Chondrocyte (in vitro differentiated cells): Measurements from ENCODE around the gene SLC22A12. TPM values are rescaled to one million over a fixed set of nuclear protein-coding genes. Genes with fewer than 3 reads are reported as not detected.

ENCODE experiments used
- DNase-seq: peaks from one replicate; pipeline ENCODE4 v3.0.0; 2021; ENCODE audit warnings: mixed read lengths, low spot score
- H3K27ac Mint-ChIP-seq: one replicate; pipeline ENCODE4 v1.8.0; 2021; ENCODE audit warnings: mild to moderate bottlenecking, moderate library complexity, mixed read lengths; ENCODE audit not compliant: unreplicated experiment
- H3K27me3 Mint-ChIP-seq: 2 replicates; pipeline ENCODE4 v1.8.0; 2021; ENCODE audit warnings: low read depth, mixed read lengths
- H3K36me3 Mint-ChIP-seq: 2 replicates; pipeline ENCODE4 v1.8.0; 2021; ENCODE audit warnings: low read depth, mixed read lengths
- H3K4me1 Mint-ChIP-seq: 2 replicates; pipeline ENCODE4 v1.8.0; 2021; ENCODE audit warnings: low read depth, mild to moderate bottlenecking, mixed read lengths
- H3K4me3 Mint-ChIP-seq: one replicate; pipeline ENCODE4 v1.8.0; 2021; ENCODE audit warnings: mild to moderate bottlenecking, moderate library complexity, mixed read lengths; ENCODE audit not compliant: unreplicated experiment
- H3K9me3 Mint-ChIP-seq: 2 replicates; pipeline ENCODE4 v1.8.0; 2021; ENCODE audit warnings: low read depth, mixed read lengths
- total RNA-seq: library from RNA; stranded (reverse); gene quantifications from 3 replicates; pipeline ENCODE4 v1.2.1, GENCODE V29; 2021
- TF ChIP-seq, protein P1 (sequence below): fragments of 200-600 bp; sonication (generic); IDR thresholded peaks from 2 replicates; pipeline ENCODE4 v1.5.0; 2021; ENCODE audit warnings: antibody characterized with exemption, mild to moderate bottlenecking, moderate library complexity

The SLC22A12 gene
- total RNA-seq, 1 donor from 2014 or later, result not detected

DNA sequence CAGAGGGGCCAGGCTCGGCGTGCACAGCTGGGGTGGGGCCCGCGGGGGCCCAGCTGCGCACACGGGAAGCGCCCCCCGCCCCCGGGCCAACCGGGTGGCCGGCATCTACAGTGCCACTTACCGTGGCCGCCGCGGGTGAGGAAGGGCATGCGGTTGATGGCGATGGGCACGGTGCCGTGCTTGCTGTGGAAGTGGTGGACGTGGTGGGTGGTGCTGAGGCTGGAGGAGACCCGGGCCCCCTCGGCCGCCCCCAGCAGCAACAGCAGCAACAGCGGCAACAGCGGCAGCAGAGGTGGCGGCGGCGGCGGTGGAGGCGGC, 51.4 kb downstream of the SLC22A12 start:
- Mint-ChIP-seq H3K4me3 (no peak overlapping the region), H3K27ac (no peak overlapping the region), H3K4me1 (peaks cover 7% of the 10 kb centered on the region), H3K27me3 (peaks cover 36% of the 10 kb centered on the region), H3K36me3 (no peaks in the 10 kb centered on the region), H3K9me3 (no peaks in the 10 kb centered on the region)
- DNase-seq, result no peak
- TF ChIP-seq, protein P1, sequence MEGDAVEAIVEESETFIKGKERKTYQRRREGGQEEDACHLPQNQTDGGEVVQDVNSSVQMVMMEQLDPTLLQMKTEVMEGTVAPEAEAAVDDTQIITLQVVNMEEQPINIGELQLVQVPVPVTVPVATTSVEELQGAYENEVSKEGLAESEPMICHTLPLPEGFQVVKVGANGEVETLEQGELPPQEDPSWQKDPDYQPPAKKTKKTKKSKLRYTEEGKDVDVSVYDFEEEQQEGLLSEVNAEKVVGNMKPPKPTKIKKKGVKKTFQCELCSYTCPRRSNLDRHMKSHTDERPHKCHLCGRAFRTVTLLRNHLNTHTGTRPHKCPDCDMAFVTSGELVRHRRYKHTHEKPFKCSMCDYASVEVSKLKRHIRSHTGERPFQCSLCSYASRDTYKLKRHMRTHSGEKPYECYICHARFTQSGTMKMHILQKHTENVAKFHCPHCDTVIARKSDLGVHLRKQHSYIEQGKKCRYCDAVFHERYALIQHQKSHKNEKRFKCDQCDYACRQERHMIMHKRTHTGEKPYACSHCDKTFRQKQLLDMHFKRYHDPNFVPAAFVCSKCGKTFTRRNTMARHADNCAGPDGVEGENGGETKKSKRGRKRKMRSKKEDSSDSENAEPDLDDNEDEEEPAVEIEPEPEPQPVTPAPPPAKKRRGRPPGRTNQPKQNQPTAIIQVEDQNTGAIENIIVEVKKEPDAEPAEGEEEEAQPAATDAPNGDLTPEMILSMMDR, result no peak

DNA sequence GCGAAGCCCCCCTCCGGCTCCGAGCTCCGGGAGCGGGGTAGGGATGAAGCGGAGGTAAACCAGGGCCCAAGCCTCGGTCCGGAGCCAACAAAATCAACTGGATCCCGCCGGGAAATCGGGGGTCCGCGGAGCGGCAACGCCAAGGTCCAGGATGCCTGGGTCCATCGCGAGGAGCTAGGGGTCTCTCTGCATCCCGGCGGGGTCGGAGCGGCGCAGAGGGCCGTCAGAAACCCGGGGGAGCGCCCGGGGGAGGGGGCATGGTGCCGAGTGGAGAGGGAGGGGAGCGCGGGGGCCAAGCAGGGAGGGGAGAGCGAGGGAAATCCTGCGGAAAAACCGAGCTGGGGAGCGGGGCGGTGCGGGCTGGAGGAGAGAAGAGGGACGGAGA, 51.8 kb downstream of the SLC22A12 start:
- no peak for DNase-seq
- Mint-ChIP-seq H3K27ac (no peak overlapping the region), H3K36me3 (no peaks in the 10 kb centered on the region), H3K27me3 (peaks cover 32% of the 10 kb centered on the region), H3K9me3 (no peaks in the 10 kb centered on the region), H3K4me1 (peaks cover 3% of the 10 kb centered on the region), H3K4me3 (no peak overlapping the region)
- TF ChIP-seq, protein P1, result no peak

- Mint-ChIP-seq H3K27me3 (peaks cover 32% of the 10 kb centered on the region), H3K4me3 (no peak overlapping the region), H3K9me3 (no peaks in the 10 kb centered on the region), H3K36me3 (no peaks in the 10 kb centered on the region), H3K27ac (no peak overlapping the region), H3K4me1 (peaks cover 3% of the 10 kb centered on the region)
- TF ChIP-seq, protein P1, result no peak
- no peak for DNase-seq
These were observed 52.3 kb downstream of the SLC22A12 start for GRCh38 chr11:64643256-64643881.

GRCh38 chr11:64643920-64644646, 53.1 kb downstream of the SLC22A12 start:
- H3K27me3 Mint-ChIP-seq, result peaks cover 34% of the 10 kb centered on the region
- H3K4me1 Mint-ChIP-seq, result peaks cover 3% of the 10 kb centered on the region
- DNase-seq, result no peak
- H3K36me3 Mint-ChIP-seq, result no peaks in the 10 kb centered on the region
- TF ChIP-seq, protein P1, result no peak
- H3K9me3 Mint-ChIP-seq, result no peaks in the 10 kb centered on the region
- no peak overlapping the region for H3K27ac Mint-ChIP-seq
- no peak overlapping the region for H3K4me3 Mint-ChIP-seq

DNA sequence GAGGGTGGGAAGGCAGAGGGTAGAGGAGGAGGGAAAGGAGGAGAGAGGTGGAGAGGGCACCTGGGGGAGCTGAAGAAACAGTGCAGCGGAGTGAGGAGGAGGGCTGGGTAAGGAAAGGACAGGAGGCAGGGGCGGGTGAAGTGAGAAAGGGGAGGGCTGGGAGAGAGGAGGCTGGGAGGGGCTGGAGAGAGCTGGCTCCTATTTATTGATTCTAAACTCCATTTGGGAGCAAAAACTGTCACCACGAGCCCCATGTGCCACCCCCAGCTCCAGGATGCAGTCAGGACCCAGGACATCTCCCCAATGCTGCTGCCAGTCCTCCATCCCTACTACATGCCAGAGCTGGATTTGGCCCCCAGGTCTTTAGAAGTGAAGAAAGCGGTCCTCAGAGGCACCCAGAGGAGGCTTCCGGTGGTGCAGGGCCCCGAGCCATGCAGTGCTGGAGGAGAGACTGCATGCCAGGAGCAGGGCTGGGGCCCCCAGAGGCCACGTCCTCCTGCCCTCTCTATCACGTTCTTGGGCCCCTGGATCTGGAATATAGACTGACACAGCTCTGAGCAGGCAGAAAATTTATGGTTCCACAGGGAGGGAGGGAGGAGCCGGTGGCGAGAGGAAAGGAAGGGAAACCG, 53.7 kb downstream of the SLC22A12 start:
- Mint-ChIP-seq H3K36me3 (no peaks in the 10 kb centered on the region), H3K27me3 (peaks cover 38% of the 10 kb centered on the region), H3K27ac (no peak overlapping the region), H3K4me1 (peaks cover 3% of the 10 kb centered on the region), H3K4me3 (no peak overlapping the region), H3K9me3 (no peaks in the 10 kb centered on the region)
- TF ChIP-seq, protein P1, result peak; percentile 36
- DNase-seq, result no peak
